RCC 7860 (cell line): ENCODE data around the gene NOSTRIN.
"Not testable (repeated sequence)": the region's sequence is repeated elsewhere in the genome, so short reads cannot be mapped to it uniquely, and the experiment has no call there.

ENCODE experiments used
- DNase-seq: peaks from one replicate; pipeline ENCODE4 v3.0.0-alpha.2; 2015; ENCODE audit warnings: low spot score
- FAIRE-seq: peaks from 2 replicates; lab custom pipeline; 2012; peaks lifted over from hg19 to GRCh38; lab: Jason Lieb, UNC

NOSTRIN gene

GRCh38 chr2:168789776-168790175 is 12.7 kb upstream of the NOSTRIN start:
- DNase-seq (no peak), FAIRE-seq (no peak)

GRCh38 chr2:168790226-168790902 is 12.1 kb upstream of the NOSTRIN start:
- DNase-seq, result no peak
- no peak for FAIRE-seq

GRCh38 chr2:168791140-168791539 is 11.3 kb upstream of the NOSTRIN start:
- DNase-seq, FAIRE-seq: not testable (repeated sequence)

GRCh38 chr2:168793596-168793995 is 8.8 kb upstream of the NOSTRIN start:
- DNase-seq (no peak), FAIRE-seq (no peak)

- DNase-seq (no peak), FAIRE-seq (no peak)
These were observed 7.5 kb upstream of the NOSTRIN start for GRCh38 chr2:168794968-168795367.

- DNase-seq (no peak), FAIRE-seq (no peak)
These were observed 6.3 kb upstream of the NOSTRIN start for GRCh38 chr2:168796090-168796577.

GRCh38 chr2:168796583-168797285 is 5.7 kb upstream of the NOSTRIN start:
- FAIRE-seq (no peak), DNase-seq (no peak)

- DNase-seq (no peak), FAIRE-seq (no peak)
These were observed 5.2 kb upstream of the NOSTRIN start for GRCh38 chr2:168797286-168797655.

- no peak for FAIRE-seq
These were observed 4.2 kb upstream of the NOSTRIN start for GRCh38 chr2:168798076-168798887.

GRCh38 chr2:168798888-168799410 is 3.5 kb upstream of the NOSTRIN start:
- FAIRE-seq, result no peak
- DNase-seq, result no peak

More at GRCh38 chr2:168798076-168798887, 4.2 kb upstream of the NOSTRIN start:
- DNase-seq, result no peak

- DNase-seq (no peak), FAIRE-seq (no peak)
These were observed 966 bp upstream of the NOSTRIN start for GRCh38 chr2:168801471-168801870.

- FAIRE-seq (no peak), DNase-seq (no peak)
These were observed 655 bp downstream of the NOSTRIN start for GRCh38 chr2:168802859-168803725.

GRCh38 chr2:168804214-168804613 is 1.8 kb downstream of the NOSTRIN start:
- no peak for DNase-seq
- no peak for FAIRE-seq

- DNase-seq (no peak), FAIRE-seq (no peak)
These were observed 3.2 kb downstream of the NOSTRIN start for GRCh38 chr2:168805615-168806014.

GRCh38 chr2:168809537-168809936 is 7.1 kb downstream of the NOSTRIN start:
- DNase-seq (no peak), FAIRE-seq (no peak)

- no peak for FAIRE-seq
These were observed 7.8 kb downstream of the NOSTRIN start for GRCh38 chr2:168810235-168810634.

GRCh38 chr2:168811696-168812095 is 9.3 kb downstream of the NOSTRIN start:
- DNase-seq (no peak), FAIRE-seq (no peak)

More at GRCh38 chr2:168810235-168810634, 7.8 kb downstream of the NOSTRIN start:
- DNase-seq, result no peak

GRCh38 chr2:168814046-168814445 is 11.6 kb downstream of the NOSTRIN start:
- DNase-seq (peak; percentile 32), FAIRE-seq (no peak)

- FAIRE-seq, result no peak
- peak; percentile 8 for DNase-seq
These were observed 12.8 kb downstream of the NOSTRIN start for GRCh38 chr2:168814939-168815907.
